CD4-positive, alpha-beta T cell (primary cell): ENCODE data around the gene PCDHGC5. TPM values are rescaled to one million over a fixed set of nuclear protein-coding genes. Genes with fewer than 3 reads are reported as not detected.

Experiments used
- ATAC-seq: fragments of 200-7000 bp; cut with Tn5 transposase; one replicate; pipeline ENCODE4 v1.10.0; 2022; ENCODE audit warnings: mild to moderate bottlenecking; ENCODE audit not compliant: poor library complexity
- CTCF ChIA-PET: fragments of 350-600 bp; sonication (Branson Sonifier 250); formaldehyde crosslinking; loops from one replicate; lab custom pipeline; 2021; ENCODE audit warnings: antibody characterized with exemption, inconsistent platforms; lab: Charles Lee
- POLR2A ChIA-PET: fragments of 350-600 bp; sonication (Branson Sonifier 250); formaldehyde crosslinking; loops from one replicate; lab custom pipeline; 2021; ENCODE audit warnings: antibody characterized with exemption, inconsistent platforms; lab: Charles Lee
- DNase-seq, 14 experiments: peaks; one replicate each; pipeline ENCODE4 v3.0.0-alpha.2; 2013 to 2020; ENCODE audit warnings: mixed read lengths in 2 of 14
- H3K27ac ChIP-seq, 2 donors: one replicate each; pipeline versions ENCODE4 v1.5.1 to v1.7.0; 2013; ENCODE audit warnings: low read length in 2 of 2, low read depth in 1 of 2, mild to moderate bottlenecking in 1 of 2
- H3K27me3 ChIP-seq, 2 experiments: 1 replicate in 1 of 2; 2 replicates in 1 of 2; pipeline versions ENCODE4 v1.6.1 to v1.7.0; 2013; ENCODE audit warnings: low read length in 2 of 2, control low read depth in 1 of 2, mild to moderate bottlenecking in 1 of 2, moderate library complexity in 1 of 2; ENCODE audit not compliant: insufficient read depth in 2 of 2, control insufficient read depth in 1 of 2
- H3K36me3 ChIP-seq: one replicate; pipeline ENCODE4 v1.6.1; 2013; ENCODE audit warnings: low read length, control low read depth; ENCODE audit not compliant: insufficient read depth
- H3K4me1 ChIP-seq: one replicate; pipeline ENCODE4 v1.6.1; 2013; ENCODE audit warnings: low read length, control low read depth; ENCODE audit not compliant: insufficient read depth
- H3K4me3 ChIP-seq: one replicate; pipeline ENCODE4 v1.5.1; 2013; ENCODE audit warnings: mild to moderate bottlenecking, low read length, moderate library complexity
- H3K9me3 ChIP-seq, 2 experiments: 1 replicate in 1 of 2; 2 replicates in 1 of 2; pipeline versions ENCODE4 v1.6.1 to v1.7.0; 2013; ENCODE audit warnings: low read length in 2 of 2, mild to moderate bottlenecking in 2 of 2, control low read depth in 1 of 2, moderate library complexity in 1 of 2; ENCODE audit not compliant: control insufficient read depth in 1 of 2, insufficient read depth in 1 of 2
- H3K27ac Mint-ChIP-seq: one replicate; pipeline ENCODE4 v1.8.0; 2020; ENCODE audit warnings: mixed read lengths
- H3K27me3 Mint-ChIP-seq: one replicate; pipeline ENCODE4 v1.8.0; 2021; ENCODE audit warnings: mixed read lengths
- H3K36me3 Mint-ChIP-seq: one replicate; pipeline ENCODE4 v1.8.0; 2021; ENCODE audit warnings: low read depth, mixed read lengths
- H3K4me1 Mint-ChIP-seq: one replicate; pipeline ENCODE4 v1.8.0; 2021; ENCODE audit warnings: low read depth, mixed read lengths
- H3K4me3 Mint-ChIP-seq: one replicate; pipeline ENCODE4 v1.8.0; 2020; ENCODE audit warnings: mild to moderate bottlenecking, mixed read lengths
- H3K9me3 Mint-ChIP-seq: one replicate; pipeline ENCODE4 v1.8.0; 2020; ENCODE audit warnings: mixed read lengths
- CTCF ChIP-seq: fragments of 200-600 bp; IDR thresholded peaks from one replicate; pipeline ENCODE4 v1.8.0; 2022; ENCODE audit warnings: antibody characterized with exemption, mild to moderate bottlenecking
- intact Hi-C, 2 experiments: fragments of 100-400 bp; cut with DNase I in 1 of 2; cut with micrococcal nuclease in 1 of 2; formaldehyde crosslinking; loops; one replicate each; pipeline versions ENCODE4 v1.15.1 to v1.9.0; 2023 to 2025; cut with DNase I, micrococcal nuclease
- total RNA-seq, 174 experiments: library from RNA in 2 of 174; stranded (reverse) in 2 of 174; gene quantifications; one replicate each; pipeline ENCODE4 v1.2.3 and lab custom pipeline; 2021 to 2026

The PCDHGC5 gene
- total RNA-seq, 2 experiments from 2014 or later = not detected

GRCh38 chr5:141528291-141528984, 39.6 kb downstream of the PCDHGC5 start:
- Mint-ChIP-seq H3K9me3 (no peaks in the 10 kb centered on the region), H3K27ac (no peak overlapping the region), H3K27me3 (no peaks in the 10 kb centered on the region), H3K4me1 (peaks cover 12% of the 10 kb centered on the region), H3K36me3 (no peaks in the 10 kb centered on the region), H3K4me3 (no peak overlapping the region)
- ChIA-PET CTCF (interaction anchor here (1.2 to 1.9 kb wide), 2 partner anchors 29 to 35 kb away, joined by 4 to 7 read pairs; no protein-coding TSS in a partner anchor), POLR2A (interaction anchor here (1.1 kb wide), 1 partner anchor 1001 kb away, joined by 3 read pairs; no protein-coding TSS in a partner anchor)
- no peak for TF ChIP-seq CTCF
- ATAC-seq = no peak
- H3K27ac ChIP-seq = no peak overlapping the region
- DNase-seq = no peak
- peaks cover 99% of the 10 kb centered on the region for H3K36me3 ChIP-seq
- intact Hi-C loops = loop anchor here in 1 of 2 experiments (10.0 kb wide), 1 partner anchor 444 kb away; no protein-coding TSS in a partner anchor
- H3K9me3 ChIP-seq = no peaks in the 10 kb centered on the region
- no peaks in the 10 kb centered on the region for H3K27me3 ChIP-seq
- peaks cover 8% of the 10 kb centered on the region for H3K4me1 ChIP-seq
- no peak overlapping the region for H3K4me3 ChIP-seq

GRCh38 chr5:141529002-141529401, 40.1 kb downstream of the PCDHGC5 start:
- peaks cover 3% of the 10 kb centered on the region for H3K36me3 Mint-ChIP-seq
- no peak for ATAC-seq

GRCh38 chr5:141529873-141530272, 41.0 kb downstream of the PCDHGC5 start:
- H3K4me1 Mint-ChIP-seq = peaks cover 5% of the 10 kb centered on the region
- POLR2A ChIA-PET = interaction anchor here (0.6 kb wide), 1 partner anchor 58 kb away, joined by 3 read pairs; no protein-coding TSS in a partner anchor
- Histone ChIP-seq H3K4me1 (peaks cover 3% of the 10 kb centered on the region), H3K27ac (no peak overlapping the region), H3K4me3 (no peak overlapping the region), H3K27me3 (no peaks in the 10 kb centered on the region), H3K36me3 (peaks cover 99% of the 10 kb centered on the region), H3K9me3 (no peaks in the 10 kb centered on the region)
- intact Hi-C loops = loop anchor here in 1 of 2 experiments (10.0 kb wide), 1 partner anchor 445 kb away; no protein-coding TSS in a partner anchor
- CTCF ChIA-PET = no interaction called here
- H3K4me3 Mint-ChIP-seq = no peak overlapping the region
- no peak for ATAC-seq
- DNase-seq = no peak
- H3K27me3 Mint-ChIP-seq = no peaks in the 10 kb centered on the region
- H3K27ac Mint-ChIP-seq = no peak overlapping the region
- no peak for TF ChIP-seq CTCF
- peaks cover 12% of the 10 kb centered on the region for H3K36me3 Mint-ChIP-seq
- no peaks in the 10 kb centered on the region for H3K9me3 Mint-ChIP-seq

More at GRCh38 chr5:141529002-141529401, 40.1 kb downstream of the PCDHGC5 start:
- Histone ChIP-seq H3K27me3 (no peaks in the 10 kb centered on the region), H3K4me3 (no peak overlapping the region), H3K9me3 (no peaks in the 10 kb centered on the region), H3K4me1 (peaks cover 8% of the 10 kb centered on the region), H3K27ac (no peak overlapping the region), H3K36me3 (peaks cover 99% of the 10 kb centered on the region)
- CTCF ChIA-PET = interaction anchor here (1.2 to 1.9 kb wide), 2 partner anchors 29 to 35 kb away, joined by 4 to 7 read pairs; no protein-coding TSS in a partner anchor
- no peak for TF ChIP-seq CTCF
- H3K27me3 Mint-ChIP-seq = no peaks in the 10 kb centered on the region
- H3K4me3 Mint-ChIP-seq = no peak overlapping the region
- no peaks in the 10 kb centered on the region for H3K9me3 Mint-ChIP-seq
- peaks cover 12% of the 10 kb centered on the region for H3K4me1 Mint-ChIP-seq
- no peak for DNase-seq
- POLR2A ChIA-PET = interaction anchor here (1.1 kb wide), 1 partner anchor 1001 kb away, joined by 3 read pairs; no protein-coding TSS in a partner anchor
- no peak overlapping the region for H3K27ac Mint-ChIP-seq
- intact Hi-C loops = loop anchor here in 1 of 2 experiments (10.0 kb wide), 1 partner anchor 444 kb away; no protein-coding TSS in a partner anchor
